Measurements from ENCODE around the gene TCP11L2. TPM values are rescaled to one million over a fixed set of nuclear protein-coding genes. Genes with fewer than 3 reads are reported as not detected.

The TCP11L2 gene
- total RNA-seq (2022; extraction: Qiagen RNA extraction; ENCODE audit: low read depth) = 2.3 to 4.8 TPM (median 2.5 TPM) in 5 replicates

DNA sequence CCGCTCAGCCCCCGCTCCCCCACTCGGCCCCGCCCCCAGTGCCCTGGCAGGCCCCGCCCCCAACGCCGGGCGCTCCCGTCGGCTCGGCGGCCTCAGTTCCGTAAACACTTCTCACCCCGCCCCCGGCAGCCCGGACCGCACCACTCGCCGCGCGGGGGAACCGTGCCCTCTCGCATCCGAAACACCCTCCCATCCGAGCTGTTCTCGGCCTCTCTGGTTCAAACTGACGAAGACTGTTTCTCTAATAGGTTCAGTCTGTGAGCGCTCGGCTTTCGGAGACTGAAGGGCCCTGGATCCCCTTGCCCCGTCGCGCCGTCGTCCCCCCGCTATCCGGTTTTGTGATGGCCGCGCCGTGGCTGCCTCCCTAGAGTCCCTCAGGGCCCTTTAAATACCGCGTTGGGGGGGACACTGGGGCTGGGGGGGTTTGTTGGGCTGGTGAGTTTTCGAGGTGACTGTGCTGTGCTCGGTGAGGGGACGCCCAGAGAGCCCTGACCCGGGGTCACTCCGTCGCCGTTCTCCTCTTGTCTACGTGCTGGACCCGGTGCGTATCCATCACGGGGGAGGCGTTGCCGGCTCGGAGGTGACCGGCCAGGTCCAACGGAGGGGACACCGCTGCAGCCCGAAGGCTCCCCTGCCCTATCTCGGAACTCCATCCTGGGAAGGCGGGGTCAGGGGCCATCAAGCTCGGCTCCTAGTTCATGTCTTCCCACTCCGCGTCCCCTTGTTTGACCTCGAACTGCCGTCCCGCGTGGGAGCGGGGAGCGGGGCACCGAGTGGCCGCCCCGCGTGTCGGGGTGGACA, at the start of gene TCP11L2:
TSS of gene TCP11L2 (plus strand) at position 333 of the 801 bp plus-strand sequence. CDS start 8,343 bp downstream, outside the sequence.

DNA sequence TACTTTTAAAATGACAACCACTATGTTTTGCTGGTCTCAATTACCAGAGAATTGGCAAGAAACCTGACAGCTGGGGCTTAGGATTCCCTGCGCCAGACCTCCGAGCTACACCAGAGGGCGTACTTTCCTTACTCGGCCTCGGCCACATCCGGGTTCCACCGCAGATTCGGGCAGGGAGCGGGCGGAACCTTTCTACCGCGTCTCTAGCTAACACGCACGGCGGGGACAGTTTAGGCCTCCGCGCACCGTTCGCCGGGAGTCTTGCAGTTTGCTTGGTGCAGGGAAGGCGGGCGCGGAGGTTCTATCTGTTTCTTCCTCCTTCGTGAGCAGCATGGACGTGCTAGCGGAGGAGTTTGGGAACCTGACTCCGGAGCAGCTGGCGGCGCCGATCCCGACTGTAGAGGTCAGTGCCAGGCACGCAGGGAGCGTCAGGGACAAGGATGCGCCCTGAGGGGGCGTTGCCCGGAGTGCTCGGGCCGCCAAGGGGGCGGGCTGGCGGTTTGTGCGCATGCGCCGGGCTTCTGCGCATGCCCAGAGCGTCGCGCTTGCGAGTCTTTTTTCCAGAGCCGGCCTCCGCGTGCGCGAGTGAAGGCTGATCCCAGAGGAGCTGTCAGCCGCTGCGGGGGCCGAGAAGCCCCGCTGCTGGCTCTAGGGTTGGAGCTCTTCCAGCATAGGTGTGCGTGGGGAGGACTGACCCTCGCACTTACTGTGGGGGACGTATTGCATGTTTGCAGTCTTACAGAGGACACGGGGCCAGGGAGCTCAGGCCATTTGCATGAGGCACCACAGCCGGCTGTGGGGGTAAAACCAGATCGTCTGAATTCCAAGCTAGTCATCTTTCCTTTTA, 55.2 kb downstream of the TCP11L2 start, which contains the start of gene POLR3B:
TSS of gene POLR3B (plus strand) at position 200 of the 847 bp plus-strand sequence. CDS start at position 332, 132 bp downstream.

Other genes starting within 250 kb of the TCP11L2 start
- gene NUAK1, start 163.8 kb upstream of the TCP11L2 start, total RNA-seq (2022; extraction: Qiagen RNA extraction; ENCODE audit: low read depth) = 10.4 to 11.3 TPM (median 11.1 TPM) in 5 replicates
- gene CKAP4, start 54.7 kb upstream of the TCP11L2 start, total RNA-seq (2022; extraction: Qiagen RNA extraction; ENCODE audit: low read depth) = 79.8 to 94.3 TPM (median 87.9 TPM) in 5 replicates
- 4.5 to 6.6 TPM (median 5.5 TPM) in 5 replicates for gene POLR3B, start 55.0 kb downstream of the TCP11L2 start, total RNA-seq (2022; extraction: Qiagen RNA extraction; ENCODE audit: low read depth)

All from A549 treated with RU486 at 1 μM for 4 hours (cell line).